ENCODE measurements around the gene CDC42EP2. TPM values are rescaled to one million over a fixed set of nuclear protein-coding genes. Genes with fewer than 3 reads are reported as not detected.

CDC42EP2 gene
- polyA plus RNA-seq, 1 of the 3 experiments (the other 2 are of a cell fraction) = 8.1 TPM

GRCh38 chr11:65315204-65315865 lies 669 bp downstream of the CDC42EP2 start (continued):
- TF ChIP-seq USF2 (IDR thresholded peaks at IDR 0.05; ENCODE audit: borderline replicate concordance, low read depth, low read length) = no peak
- TF ChIP-seq CHD2 (IDR thresholded peaks at IDR 0.05; ENCODE audit: low read length, partially characterized antibody) = no peak
- peak; percentile 81 for TF ChIP-seq MAX (IDR thresholded peaks at IDR 0.05; ENCODE audit: low read depth)
- no peak for TF ChIP-seq ZBTB33 (IDR thresholded peaks at IDR 0.05; ENCODE audit: borderline replicate concordance, low read depth)
- peak; percentile 30; the same call in 1 of the 2 replicates for TF ChIP-seq SIN3A (IDR thresholded peaks at IDR 0.05; ENCODE audit: borderline replicate concordance, low read depth, low read length)
- no peak for TF ChIP-seq TCF12 (IDR thresholded peaks at IDR 0.05)
- 0 out of 2 replicates have a peak, but pooled peaks have one; percentile 19 for TF ChIP-seq POLR2AphosphoS5 (IDR thresholded peaks at IDR 0.05; ENCODE audit: low read depth, low read length)
- TF ChIP-seq EP300 (IDR thresholded peaks at IDR 0.05; ENCODE audit: borderline replicate concordance in 1 of 2, low read depth in 1 of 2, low read length in 1 of 2) = no peak
- 0 out of 2 replicates have a peak, but pooled peaks have one; percentile 7 for TF ChIP-seq GABPA (IDR thresholded peaks at IDR 0.05; ENCODE audit: low read depth)

GRCh38 chr11:65315866-65316226 lies 1.2 kb downstream of the CDC42EP2 start:
- peak overlapping the region; percentile 87 for H3K4me2 ChIP-seq
- no peak for DNase-seq
- H3K4me1 ChIP-seq (ENCODE audit: control insufficient read depth in 1 of 2, insufficient read depth in 2 of 2, low read depth in 1 of 2, low read length in 1 of 2) = peaks cover 20 to 28% of the 10 kb centered on the region in 2 experiments; a peak in 2 of 4 replicates
- H3K27ac ChIP-seq (ENCODE audit: low read depth in 2 of 2, low read length in 1 of 2) = no peak overlapping the region; a peak in 1 of 4 replicates
- H3K27me3 ChIP-seq (ENCODE audit: insufficient read depth) = no peaks in the 10 kb centered on the region
- peaks cover 0 to 3% of the 10 kb centered on the region in 2 experiments for H3K36me3 ChIP-seq (replicated peaks in 1 of 2; ENCODE audit: control insufficient read depth in 1 of 2, insufficient read depth in 2 of 2, low read length in 1 of 2)
- no peak for TF ChIP-seq FOSL2 (IDR thresholded peaks at IDR 0.05; ENCODE audit: borderline replicate concordance, low read depth)
- TF ChIP-seq EP300 (IDR thresholded peaks at IDR 0.05; ENCODE audit: borderline replicate concordance in 1 of 2, low read depth in 1 of 2, low read length in 1 of 2) = no peak
- TF ChIP-seq NRF1 (IDR thresholded peaks at IDR 0.05; ENCODE audit: low read depth, low read length) = no peak
- TF ChIP-seq NFIC (IDR thresholded peaks at IDR 0.05; ENCODE audit: borderline replicate concordance) = no peak
- TF ChIP-seq TCF12 (IDR thresholded peaks at IDR 0.05) = no peak
- no peak for TF ChIP-seq CHD2 (IDR thresholded peaks at IDR 0.05; ENCODE audit: low read length, partially characterized antibody)
- TF ChIP-seq SMC3 (IDR thresholded peaks at IDR 0.05; ENCODE audit: low read depth, low read length) = no peak
- no peak for TF ChIP-seq USF1 (IDR thresholded peaks at IDR 0.05; ENCODE audit: borderline replicate concordance, low read depth)
- no peak for TF ChIP-seq MXI1 (IDR thresholded peaks at IDR 0.05; ENCODE audit: low read depth, low read length)
- TF ChIP-seq EZH2phosphoT487 (IDR thresholded peaks at IDR 0.05; ENCODE audit: borderline replicate concordance, low read depth) = no peak
- no peak for TF ChIP-seq ZBTB33 (IDR thresholded peaks at IDR 0.05; ENCODE audit: borderline replicate concordance, low read depth)
- TF ChIP-seq IRF3 (IDR thresholded peaks at IDR 0.05; ENCODE audit: low read depth, low read length) = no peak
- no peak for TF ChIP-seq PBX3 (IDR thresholded peaks at IDR 0.05)
- TF ChIP-seq TAF1 (IDR thresholded peaks at IDR 0.05; ENCODE audit: borderline replicate concordance, low read depth, low read length) = no peak
- TF ChIP-seq FOXJ3 (CRISPR knock-in tag; IDR thresholded peaks at IDR 0.05) = no peak
- TF ChIP-seq SIN3A (IDR thresholded peaks at IDR 0.05; ENCODE audit: borderline replicate concordance, low read depth, low read length) = no peak
- TF ChIP-seq ELF1 (IDR thresholded peaks at IDR 0.05) = no peak
- 35% methylated on average over 8 of the region's 8 CpGs for WGBS (ENCODE audit: low lambda C conversion rate)
- no peaks in the 10 kb centered on the region for H3K9me3 ChIP-seq
- ChIA-PET CTCF (interaction anchor here (0.6 to 24.1 kb wide), 34 partner anchors 11 to 301 kb away, joined by 3 to 1118 read pairs (median 5); partner anchors contain the start of genes ARL2, DPF2, POLA2 and ZNRD2), POLR2A (interaction anchor here (0.6 to 2.4 kb wide), 11 partner anchors 12 to 90 kb away, joined by 3 to 26 read pairs (median 4); partner anchors contain the start of genes DPF2 and POLA2)
- peaks cover 54% of the 10 kb centered on the region for H3K79me2 ChIP-seq (ENCODE audit: insufficient read depth)
- peaks cover 31% of the 10 kb centered on the region for H4K20me1 ChIP-seq (ENCODE audit: insufficient read depth)
- H3K4me3 ChIP-seq (ENCODE audit: low read depth in 2 of 2, low read length in 1 of 2) = peak overlapping the region; percentile 85 to 94
- peak overlapping the region; percentile 90; the same call in 1 of the 2 replicates for H2AFZ ChIP-seq (ENCODE audit: low read depth)
- H3K9me2 ChIP-seq = no peaks in the 10 kb centered on the region
- peaks cover 5% of the 10 kb centered on the region for H3F3A ChIP-seq (replicated peaks; ENCODE audit: insufficient read depth)
- peak overlapping the region; percentile 84 for H3K9ac ChIP-seq
